OCI-LY3 (cell line): ENCODE measurements around the gene ZNF24.

ENCODE experiments used
- EZH2phosphoT487 ChIP-seq: fragments of 200-600 bp; shearing (Covaris generic); IDR thresholded peaks from 2 replicates; pipeline ENCODE4 v1.6.1; 2018; ENCODE audit warnings: antibody characterized with exemption, mixed run types, low read depth
- TF ChIP-seq, protein P1 (sequence below): fragments of 200-600, 300-600 bp; sonication (generic); IDR thresholded peaks from 2 replicates; pipeline ENCODE4 v1.5.1; 2014; ENCODE audit warnings: antibody characterized with exemption, low read length, low read depth

DNA sequence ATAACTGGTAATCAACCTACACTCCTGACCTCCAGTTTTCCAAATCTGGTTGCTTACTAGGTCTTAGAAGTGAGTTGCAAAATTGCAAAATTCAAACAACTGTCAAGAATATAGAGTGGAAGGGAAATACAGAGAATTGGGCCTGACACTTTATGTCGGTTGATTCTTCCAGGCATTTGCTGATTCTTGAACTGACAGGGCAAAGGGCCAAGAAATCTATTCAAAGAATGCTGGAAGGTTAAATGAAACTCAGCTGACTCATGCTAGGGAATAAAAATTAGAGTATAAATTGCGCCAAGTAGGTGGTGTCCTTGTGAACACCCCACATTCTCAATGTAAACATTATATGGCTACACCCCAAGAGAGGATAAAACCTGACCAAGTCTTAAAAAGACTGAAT is 32.7 kb downstream of the ZNF24 start:
- TF ChIP-seq, protein P1, sequence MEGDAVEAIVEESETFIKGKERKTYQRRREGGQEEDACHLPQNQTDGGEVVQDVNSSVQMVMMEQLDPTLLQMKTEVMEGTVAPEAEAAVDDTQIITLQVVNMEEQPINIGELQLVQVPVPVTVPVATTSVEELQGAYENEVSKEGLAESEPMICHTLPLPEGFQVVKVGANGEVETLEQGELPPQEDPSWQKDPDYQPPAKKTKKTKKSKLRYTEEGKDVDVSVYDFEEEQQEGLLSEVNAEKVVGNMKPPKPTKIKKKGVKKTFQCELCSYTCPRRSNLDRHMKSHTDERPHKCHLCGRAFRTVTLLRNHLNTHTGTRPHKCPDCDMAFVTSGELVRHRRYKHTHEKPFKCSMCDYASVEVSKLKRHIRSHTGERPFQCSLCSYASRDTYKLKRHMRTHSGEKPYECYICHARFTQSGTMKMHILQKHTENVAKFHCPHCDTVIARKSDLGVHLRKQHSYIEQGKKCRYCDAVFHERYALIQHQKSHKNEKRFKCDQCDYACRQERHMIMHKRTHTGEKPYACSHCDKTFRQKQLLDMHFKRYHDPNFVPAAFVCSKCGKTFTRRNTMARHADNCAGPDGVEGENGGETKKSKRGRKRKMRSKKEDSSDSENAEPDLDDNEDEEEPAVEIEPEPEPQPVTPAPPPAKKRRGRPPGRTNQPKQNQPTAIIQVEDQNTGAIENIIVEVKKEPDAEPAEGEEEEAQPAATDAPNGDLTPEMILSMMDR: no peak
- no peak for TF ChIP-seq EZH2phosphoT487
